SK-N-MC (cell line): ENCODE measurements around the gene NIT2.
A peak's percentile ranks its signal among the peaks of the same experiment; 100 is the strongest.
"Not testable (repeated sequence)": the region's sequence is repeated elsewhere in the genome, so short reads cannot be mapped to it uniquely, and the experiment has no call there.

Source experiments
- DNase-seq: peaks from one replicate; pipeline ENCODE4 v3.0.0-alpha.2; 2011; ENCODE audit warnings: low read depth, low spot score
- H3K27ac ChIP-seq: fragments of 200-600 bp; sonication (generic); 2 replicates; pipeline ENCODE4 v1.5.1; 2016; ENCODE audit warnings: mixed run types
- H3K36me3 ChIP-seq: fragments of 200-600 bp; sonication (generic); 2 replicates; pipeline ENCODE4 v1.6.1; 2017; ENCODE audit warnings: antibody characterized with exemption, low read length, mixed read lengths; ENCODE audit not compliant: insufficient read depth
- H3K4me3 ChIP-seq: fragments of 200-600 bp; sonication (generic); 2 replicates; pipeline ENCODE4 v1.5.1; 2016
- H3K9ac ChIP-seq: fragments of 200-600 bp; sonication (generic); 2 replicates; pipeline ENCODE4 v1.8.0; 2017; ENCODE audit warnings: mixed run types, mixed read lengths; ENCODE audit not compliant: insufficient read length
- H3K9me3 ChIP-seq: fragments of 200-600 bp; sonication (generic); 2 replicates; pipeline ENCODE4 v1.6.1; 2017; ENCODE audit warnings: low read depth, mild to moderate bottlenecking, antibody characterized with exemption, low read length, moderate library complexity, mixed read lengths
- EZH2 ChIP-seq: fragments of 200-600 bp; sonication (generic); IDR thresholded peaks from one replicate; pipeline ENCODE4 v1.6.1; 2017; ENCODE audit warnings: antibody characterized with exemption
- FOXP2 ChIP-seq: optimal IDR thresholded peaks from 2 replicates; pipeline ENCODE3; 2011; ENCODE audit warnings: mild to moderate bottlenecking, moderate library complexity; ENCODE audit not compliant: insufficient read depth; ENCODE audit errors: extremely low read length, control extremely low read depth
- POLR2AphosphoS5 ChIP-seq: IDR thresholded peaks from 2 replicates; pipeline ENCODE4 v1.6.1; 2012; ENCODE audit warnings: mild to moderate bottlenecking, low read depth, low read length, borderline replicate concordance

NIT2 gene

DNA sequence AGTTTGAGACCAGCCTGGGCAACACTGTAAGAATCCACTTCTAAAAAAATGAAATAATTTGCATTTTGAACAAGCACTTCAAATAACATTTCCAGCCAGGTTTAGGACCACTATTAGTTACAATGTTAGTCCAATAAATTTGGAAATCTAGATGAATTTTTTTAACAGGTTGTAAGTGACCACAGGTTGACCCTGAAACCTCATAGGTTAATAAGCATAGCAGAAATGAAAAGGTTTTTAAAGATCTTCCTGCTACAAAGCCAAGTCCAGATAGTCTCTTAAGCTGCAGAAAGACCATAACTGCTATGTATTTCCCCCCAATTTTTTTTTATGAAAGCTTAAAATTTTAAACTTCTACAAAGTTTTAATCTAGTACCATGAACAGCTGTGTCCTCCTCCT is 1.5 kb upstream of the NIT2 start:
- H3K9ac ChIP-seq, result no peak overlapping the region
- no peak overlapping the region for H3K27ac ChIP-seq
- no peaks in the 10 kb centered on the region for H3K36me3 ChIP-seq
- TF ChIP-seq FOXP2 (no peak), EZH2 (no peak), POLR2AphosphoS5 (no peak)
- no peak for DNase-seq
- H3K4me3 ChIP-seq, result no peak overlapping the region
- no peaks in the 10 kb centered on the region for H3K9me3 ChIP-seq

DNA sequence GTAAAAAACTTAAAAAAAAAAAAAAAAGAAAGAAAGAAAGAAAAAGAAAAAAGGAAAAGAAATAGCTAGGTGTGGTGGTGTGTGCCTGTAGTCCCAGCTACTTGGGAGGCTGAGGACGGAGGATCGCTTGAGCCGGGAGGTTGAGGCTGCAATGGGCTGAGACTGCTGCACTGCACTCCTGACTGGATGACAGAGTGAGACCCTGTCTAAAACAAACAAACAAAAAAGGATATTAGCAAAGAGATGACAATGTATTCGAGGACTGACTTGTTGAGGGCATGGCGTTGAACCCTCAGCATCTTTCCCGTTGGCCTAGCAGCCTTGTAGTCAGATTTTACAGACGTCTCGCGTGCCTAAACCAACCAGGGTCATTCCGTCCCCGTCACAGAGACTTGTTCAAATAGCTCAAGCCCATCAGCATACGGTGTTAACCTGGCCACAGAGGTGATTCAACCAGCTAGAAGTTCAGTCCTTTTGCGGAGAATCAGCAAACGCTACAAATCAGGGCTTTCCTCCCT is 528 bp upstream of the NIT2 start:
- no peak overlapping the region for H3K27ac ChIP-seq
- no peaks in the 10 kb centered on the region for H3K9me3 ChIP-seq
- no peak for DNase-seq
- H3K36me3 ChIP-seq, result no peaks in the 10 kb centered on the region; the same call in 1 of the 2 replicates
- no peak for TF ChIP-seq FOXP2
- no peak for TF ChIP-seq EZH2
- no peak for TF ChIP-seq POLR2AphosphoS5
- peak overlapping the region; percentile 92 for H3K4me3 ChIP-seq
- peak overlapping the region; percentile 79 for H3K9ac ChIP-seq

DNA sequence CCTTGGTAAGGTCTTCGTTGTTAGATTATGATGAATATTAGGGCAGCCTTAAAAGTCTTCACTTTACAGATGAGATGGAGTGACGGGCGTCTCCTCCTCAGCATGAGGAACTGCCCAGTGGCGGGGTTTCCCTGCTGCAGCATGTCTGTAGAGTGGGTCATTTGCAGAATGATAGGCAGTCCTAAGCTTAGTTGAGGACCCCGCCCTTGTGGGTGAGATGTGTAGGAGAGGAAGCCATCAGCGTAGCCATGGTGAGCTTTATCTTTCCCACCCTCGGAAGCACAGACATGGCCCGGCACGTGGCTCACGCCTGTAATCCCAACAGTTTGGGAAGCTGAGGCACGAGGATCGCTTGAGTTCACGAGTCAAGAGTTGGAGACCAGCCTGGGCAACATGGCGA is 877 bp downstream of the NIT2 start:
- H3K4me3 ChIP-seq, result peak overlapping the region; percentile 92
- DNase-seq, result no peak
- no peaks in the 10 kb centered on the region for H3K9me3 ChIP-seq
- no peak overlapping the region for H3K27ac ChIP-seq
- H3K9ac ChIP-seq, result peak overlapping the region; percentile 79
- TF ChIP-seq POLR2AphosphoS5 (no peak), EZH2 (no peak), FOXP2 (no peak)
- peaks cover 10% of the 10 kb centered on the region for H3K36me3 ChIP-seq

DNA sequence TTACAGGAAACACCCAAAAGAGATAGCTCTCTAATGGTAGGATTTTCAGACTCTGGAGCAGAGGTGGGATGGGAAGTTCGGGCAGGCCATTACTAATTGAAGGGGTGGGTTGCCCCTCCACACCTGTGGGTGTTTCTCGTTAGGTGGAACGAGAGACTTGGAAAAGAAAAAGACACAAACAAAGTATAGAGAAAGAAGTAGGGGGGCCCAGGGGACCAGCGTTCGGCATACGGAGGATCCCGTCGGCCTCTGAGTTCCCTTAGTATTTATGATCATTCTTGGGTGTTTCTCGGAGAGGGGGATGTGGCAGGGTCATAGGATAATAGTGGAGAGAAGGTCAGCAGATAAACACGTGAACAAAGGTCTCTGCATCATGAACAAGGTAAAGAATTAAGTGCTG is 1.7 kb downstream of the NIT2 start:
- H3K9ac ChIP-seq, H3K4me3 ChIP-seq, H3K27ac ChIP-seq, H3K9me3 ChIP-seq, DNase-seq: not testable (repeated sequence)
- H3K36me3 ChIP-seq, result peaks cover 18% of the 10 kb centered on the region

DNA sequence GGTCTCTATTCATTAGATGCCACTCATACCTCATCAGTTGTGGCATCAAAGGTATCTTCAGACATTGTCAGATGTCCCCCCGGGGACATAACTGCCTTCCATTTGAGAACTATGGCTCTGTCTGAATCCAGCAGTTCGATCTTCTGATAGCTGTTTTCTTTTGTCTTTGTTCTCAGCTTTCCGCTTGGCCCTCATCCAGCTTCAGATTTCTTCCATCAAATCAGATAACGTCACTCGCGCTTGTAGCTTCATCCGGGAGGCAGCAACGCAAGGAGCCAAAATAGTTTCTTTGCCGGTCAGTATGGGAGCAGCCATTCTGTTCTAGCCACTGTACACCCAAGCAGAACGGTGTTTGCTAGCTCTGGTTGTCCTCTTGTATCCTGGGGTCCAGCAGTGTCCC is 4.4 kb downstream of the NIT2 start:
- H3K27ac ChIP-seq, result no peak overlapping the region

DNA sequence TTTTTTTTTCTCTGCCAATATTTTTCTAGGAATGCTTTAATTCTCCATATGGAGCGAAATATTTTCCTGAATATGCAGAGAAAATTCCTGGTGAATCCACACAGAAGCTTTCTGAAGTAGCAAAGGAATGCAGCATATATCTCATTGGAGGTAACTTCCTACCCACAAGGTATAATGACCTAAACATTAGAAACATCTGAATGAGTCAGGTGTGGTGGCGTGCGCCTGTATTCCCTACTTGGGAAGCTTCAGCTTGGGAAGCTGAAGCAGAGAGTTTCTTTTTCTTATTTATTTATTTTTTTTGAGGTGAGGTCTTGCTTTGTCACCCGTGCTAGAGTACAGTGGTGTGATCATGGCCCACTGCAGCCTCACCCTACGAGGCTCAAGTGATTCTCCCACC is 5.2 kb downstream of the NIT2 start:
- no peak for DNase-seq
- H3K36me3 ChIP-seq, result peaks cover 50% of the 10 kb centered on the region
- H3K27ac ChIP-seq, result no peak overlapping the region
- TF ChIP-seq POLR2AphosphoS5, result no peak
- TF ChIP-seq FOXP2, result no peak
- no peak for TF ChIP-seq EZH2
- H3K9ac ChIP-seq, result no peak overlapping the region
- no peak overlapping the region for H3K4me3 ChIP-seq
- no peaks in the 10 kb centered on the region for H3K9me3 ChIP-seq

More for the DNA sequence above, 4.4 kb downstream of the NIT2 start:
- Histone ChIP-seq H3K9me3 (no peaks in the 10 kb centered on the region), H3K4me3 (no peak overlapping the region), H3K36me3 (peaks cover 43% of the 10 kb centered on the region), H3K9ac (no peak overlapping the region)
- TF ChIP-seq POLR2AphosphoS5 (no peak), EZH2 (no peak), FOXP2 (no peak)
- DNase-seq, result no peak

DNA sequence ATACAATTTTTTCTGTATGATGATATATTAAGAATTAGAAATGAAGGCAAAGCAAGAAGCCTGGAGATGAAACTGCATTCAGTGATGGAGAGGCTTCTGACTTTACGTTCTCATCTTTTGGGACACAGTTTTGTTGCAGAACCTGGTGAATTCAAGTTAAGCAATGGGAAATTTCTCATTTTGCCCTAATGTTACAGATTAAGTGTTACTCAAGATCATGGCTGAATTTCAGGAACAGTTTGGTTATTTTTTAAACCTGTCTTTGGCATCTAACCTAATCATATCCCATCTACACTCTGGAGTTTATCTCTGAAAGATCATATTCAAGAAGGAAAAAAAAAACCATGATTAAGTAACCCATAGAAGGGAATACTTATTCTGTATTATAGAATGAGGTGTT is 6.0 kb downstream of the NIT2 start:
- no peak for DNase-seq
- TF ChIP-seq POLR2AphosphoS5, result no peak
- no peak for TF ChIP-seq FOXP2
- TF ChIP-seq EZH2, result no peak
- Histone ChIP-seq H3K27ac (no peak overlapping the region), H3K9me3 (no peaks in the 10 kb centered on the region), H3K36me3 (peaks cover 54% of the 10 kb centered on the region), H3K9ac (no peak overlapping the region), H3K4me3 (no peak overlapping the region)

DNA sequence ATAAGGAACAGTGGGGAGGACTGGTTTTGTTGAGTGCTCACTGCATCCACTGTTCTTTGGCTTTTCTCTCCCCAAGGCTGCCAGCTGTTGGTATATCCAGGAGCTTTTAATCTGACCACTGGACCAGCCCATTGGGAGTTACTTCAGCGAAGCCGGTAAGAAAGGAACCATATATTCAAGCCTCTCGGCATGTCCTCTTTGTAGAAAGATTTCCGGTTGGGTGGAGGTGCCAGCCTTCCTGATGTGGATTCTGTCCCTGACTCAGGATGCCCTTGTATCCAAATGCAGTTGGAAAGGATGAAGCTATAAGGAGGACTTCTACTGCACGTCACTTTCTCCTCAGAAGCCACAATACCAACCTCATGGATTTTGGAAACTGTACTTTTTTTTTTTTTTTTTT is 14.2 kb downstream of the NIT2 start:
- TF ChIP-seq EZH2, result no peak
- no peak for TF ChIP-seq POLR2AphosphoS5
- no peak for TF ChIP-seq FOXP2
- Histone ChIP-seq H3K27ac (no peak overlapping the region), H3K36me3 (peaks cover 72% of the 10 kb centered on the region), H3K9me3 (no peaks in the 10 kb centered on the region), H3K4me3 (no peak overlapping the region), H3K9ac (no peak overlapping the region)
- DNase-seq, result no peak

DNA sequence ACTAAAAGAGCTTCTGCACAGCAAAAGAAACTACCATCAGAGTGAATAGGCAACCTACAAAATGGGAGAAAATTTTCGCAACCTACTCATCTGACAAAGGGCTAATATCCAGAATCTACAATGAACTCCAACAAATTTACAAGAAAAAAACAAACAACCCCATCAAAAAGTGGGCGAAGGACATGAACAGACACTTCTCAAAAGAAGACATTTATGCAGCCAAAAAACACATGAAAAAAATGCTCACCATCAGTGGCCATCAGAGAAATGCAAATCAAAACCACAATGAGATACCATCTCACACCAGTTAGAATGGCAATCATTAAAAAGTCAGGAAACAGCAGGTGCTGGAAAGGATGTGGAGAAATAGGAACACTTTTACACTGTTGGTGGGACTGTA is 17.2 kb downstream of the NIT2 start:
- H3K9me3 ChIP-seq, DNase-seq, H3K9ac ChIP-seq, H3K27ac ChIP-seq, H3K4me3 ChIP-seq: not testable (repeated sequence)
- H3K36me3 ChIP-seq, result peaks cover 67% of the 10 kb centered on the region
